ENCODE results near the gene MYLK2. TPM values are rescaled to one million over a fixed set of nuclear protein-coding genes. Genes with fewer than 3 reads are reported as not detected.
A peak's percentile ranks its signal among the peaks of the same experiment; 100 is the strongest.

Gene MYLK2
- total and polyA plus RNA-seq, 2 donors (not counting 1 experiment from before 2014, with no cell fraction given): under 0.01 TPM; not detected in 1

DNA sequence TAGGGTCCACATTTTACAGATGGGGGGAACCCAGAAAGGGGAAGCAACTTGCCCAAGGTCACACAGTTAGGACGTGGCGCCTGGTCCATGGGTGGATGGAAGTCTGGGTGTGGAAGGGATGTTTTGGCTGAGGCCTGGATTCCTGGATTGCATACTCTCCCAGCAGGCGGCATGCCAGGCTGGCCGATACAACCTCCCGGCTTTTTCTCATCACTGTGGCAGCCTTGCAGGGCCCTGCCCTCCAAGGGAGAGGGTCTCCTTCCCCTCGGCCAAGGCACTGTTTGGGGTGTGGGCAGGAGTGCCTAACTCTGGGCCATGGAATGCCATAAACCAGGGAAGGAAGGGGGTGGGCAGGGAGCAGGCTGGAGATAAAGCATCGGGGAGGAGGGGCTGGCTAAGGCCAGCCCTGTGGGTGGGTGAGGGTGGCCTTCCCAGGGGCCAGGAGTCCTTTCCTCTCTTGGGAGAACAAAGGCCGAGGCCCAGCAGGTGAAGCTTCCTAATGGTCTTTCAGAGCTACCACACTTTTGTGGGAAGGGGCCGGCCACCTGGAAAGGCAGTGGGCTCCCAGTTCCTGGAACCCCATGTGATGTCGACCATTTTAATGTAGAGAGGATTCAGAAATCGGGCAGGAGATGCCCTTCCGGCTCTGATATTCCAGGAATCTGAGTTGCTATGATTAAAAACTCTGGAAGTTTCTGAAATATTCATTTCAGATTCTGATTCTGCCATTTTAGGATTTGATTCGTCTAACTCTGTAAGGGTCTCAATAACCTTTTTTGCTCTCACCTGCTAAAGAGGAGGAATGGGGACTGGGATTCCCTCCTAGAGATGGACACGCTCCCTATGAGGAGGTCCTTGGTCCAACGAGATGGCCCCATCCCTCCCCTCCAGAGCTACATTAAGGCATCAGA lies 22.0 kb downstream of the MYLK2 start:
- no peak overlapping the region for H3K9ac ChIP-seq (ENCODE audit: insufficient read depth, low read length)
- H4K20me1 ChIP-seq (ENCODE audit: control insufficient read depth, extremely low read depth, insufficient read depth, low read length): no peaks in the 10 kb centered on the region
- no peaks in the 10 kb centered on the region for H3K36me3 ChIP-seq (ENCODE audit: control insufficient read depth, insufficient read depth, low read length)
- no peak overlapping the region for H3K27ac ChIP-seq (ENCODE audit: insufficient read depth, low read length)
- peaks cover 49% of the 10 kb centered on the region for H3K4me1 ChIP-seq (ENCODE audit: control insufficient read depth, extremely low read depth, insufficient read depth, low read length)
- H3K27me3 ChIP-seq (ENCODE audit: control insufficient read depth, insufficient read depth, low read length): no peaks in the 10 kb centered on the region
- H3K79me2 ChIP-seq (ENCODE audit: control insufficient read depth, insufficient read depth, low read length): no peaks in the 10 kb centered on the region
- no peak overlapping the region for H3K4me2 ChIP-seq (ENCODE audit: extremely low read depth, insufficient read depth, low read length)
- DNase-seq (ENCODE audit: low read depth in 2 of 2): no peak
- H2AFZ ChIP-seq (ENCODE audit: low read length): no peak overlapping the region
- TF ChIP-seq, protein P1, sequence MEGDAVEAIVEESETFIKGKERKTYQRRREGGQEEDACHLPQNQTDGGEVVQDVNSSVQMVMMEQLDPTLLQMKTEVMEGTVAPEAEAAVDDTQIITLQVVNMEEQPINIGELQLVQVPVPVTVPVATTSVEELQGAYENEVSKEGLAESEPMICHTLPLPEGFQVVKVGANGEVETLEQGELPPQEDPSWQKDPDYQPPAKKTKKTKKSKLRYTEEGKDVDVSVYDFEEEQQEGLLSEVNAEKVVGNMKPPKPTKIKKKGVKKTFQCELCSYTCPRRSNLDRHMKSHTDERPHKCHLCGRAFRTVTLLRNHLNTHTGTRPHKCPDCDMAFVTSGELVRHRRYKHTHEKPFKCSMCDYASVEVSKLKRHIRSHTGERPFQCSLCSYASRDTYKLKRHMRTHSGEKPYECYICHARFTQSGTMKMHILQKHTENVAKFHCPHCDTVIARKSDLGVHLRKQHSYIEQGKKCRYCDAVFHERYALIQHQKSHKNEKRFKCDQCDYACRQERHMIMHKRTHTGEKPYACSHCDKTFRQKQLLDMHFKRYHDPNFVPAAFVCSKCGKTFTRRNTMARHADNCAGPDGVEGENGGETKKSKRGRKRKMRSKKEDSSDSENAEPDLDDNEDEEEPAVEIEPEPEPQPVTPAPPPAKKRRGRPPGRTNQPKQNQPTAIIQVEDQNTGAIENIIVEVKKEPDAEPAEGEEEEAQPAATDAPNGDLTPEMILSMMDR (conservative IDR thresholded peaks at IDR 0.05 in 1 of 2, IDR thresholded peaks at IDR 0.05 in 1 of 2; ENCODE audit: low read depth in 1 of 2, low read length in 2 of 2): no peak
- no peak for TF ChIP-seq EZH2 (IDR thresholded peaks at IDR 0.05; ENCODE audit: low read length, missing control alignments)
- no peaks in the 10 kb centered on the region for H3K9me3 ChIP-seq (ENCODE audit: control insufficient read depth, insufficient read depth, low read depth, low read length)
- H3K4me3 ChIP-seq (replicated peaks in 1 of 4; ENCODE audit: control extremely low read depth in 1 of 4, insufficient read depth in 1 of 4, low read depth in 3 of 4, low read length in 4 of 4): no peak overlapping the region

DNA sequence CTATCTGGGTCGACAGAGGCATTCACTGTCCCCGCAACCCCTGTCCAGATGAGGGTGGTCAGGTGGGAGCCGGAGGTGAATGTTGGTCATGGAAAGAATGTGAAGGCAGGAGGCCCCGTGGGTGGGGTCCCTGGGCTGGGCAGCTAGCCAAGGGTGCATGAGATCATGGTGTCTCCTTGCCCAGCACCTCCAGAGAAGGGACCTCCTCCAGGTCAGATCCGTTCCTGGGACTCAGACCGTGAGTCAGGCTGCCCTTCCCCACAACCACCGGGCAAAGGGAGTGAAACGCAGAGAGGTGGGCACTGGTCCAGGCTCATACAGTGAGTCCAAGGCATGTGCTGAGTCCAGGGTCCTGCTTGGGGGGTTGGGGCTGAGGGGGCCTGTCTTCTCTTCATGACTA lies 22.8 kb downstream of the MYLK2 start:
- peak; percentile 53 to 87 for DNase-seq (ENCODE audit: low read depth in 2 of 2)
- Histone ChIP-seq H3K9ac (ENCODE audit: insufficient read depth, low read length) (no peak overlapping the region), H3K9me3 (ENCODE audit: control insufficient read depth, insufficient read depth, low read depth, low read length) (no peaks in the 10 kb centered on the region), H3K4me2 (ENCODE audit: extremely low read depth, insufficient read depth, low read length) (peak overlapping the region; percentile 62), H3K79me2 (ENCODE audit: control insufficient read depth, insufficient read depth, low read length) (no peaks in the 10 kb centered on the region), H3K4me1 (ENCODE audit: control insufficient read depth, extremely low read depth, insufficient read depth, low read length) (peaks cover 42% of the 10 kb centered on the region), H2AFZ (ENCODE audit: low read length) (no peak overlapping the region), H3K27ac (ENCODE audit: insufficient read depth, low read length) (peak overlapping the region; percentile 11), H3K36me3 (ENCODE audit: control insufficient read depth, insufficient read depth, low read length) (no peaks in the 10 kb centered on the region), H3K27me3 (ENCODE audit: control insufficient read depth, insufficient read depth, low read length) (no peaks in the 10 kb centered on the region), H4K20me1 (ENCODE audit: control insufficient read depth, extremely low read depth, insufficient read depth, low read length) (no peaks in the 10 kb centered on the region), H3K4me3 (replicated peaks in 1 of 4; ENCODE audit: control extremely low read depth in 1 of 4, insufficient read depth in 1 of 4, low read depth in 3 of 4, low read length in 4 of 4) (no peak overlapping the region)
- TF ChIP-seq, protein P1 (conservative IDR thresholded peaks at IDR 0.05 in 1 of 2, IDR thresholded peaks at IDR 0.05 in 1 of 2; ENCODE audit: low read depth in 1 of 2, low read length in 2 of 2): no peak
- no peak for TF ChIP-seq EZH2 (IDR thresholded peaks at IDR 0.05; ENCODE audit: low read length, missing control alignments)

DNA sequence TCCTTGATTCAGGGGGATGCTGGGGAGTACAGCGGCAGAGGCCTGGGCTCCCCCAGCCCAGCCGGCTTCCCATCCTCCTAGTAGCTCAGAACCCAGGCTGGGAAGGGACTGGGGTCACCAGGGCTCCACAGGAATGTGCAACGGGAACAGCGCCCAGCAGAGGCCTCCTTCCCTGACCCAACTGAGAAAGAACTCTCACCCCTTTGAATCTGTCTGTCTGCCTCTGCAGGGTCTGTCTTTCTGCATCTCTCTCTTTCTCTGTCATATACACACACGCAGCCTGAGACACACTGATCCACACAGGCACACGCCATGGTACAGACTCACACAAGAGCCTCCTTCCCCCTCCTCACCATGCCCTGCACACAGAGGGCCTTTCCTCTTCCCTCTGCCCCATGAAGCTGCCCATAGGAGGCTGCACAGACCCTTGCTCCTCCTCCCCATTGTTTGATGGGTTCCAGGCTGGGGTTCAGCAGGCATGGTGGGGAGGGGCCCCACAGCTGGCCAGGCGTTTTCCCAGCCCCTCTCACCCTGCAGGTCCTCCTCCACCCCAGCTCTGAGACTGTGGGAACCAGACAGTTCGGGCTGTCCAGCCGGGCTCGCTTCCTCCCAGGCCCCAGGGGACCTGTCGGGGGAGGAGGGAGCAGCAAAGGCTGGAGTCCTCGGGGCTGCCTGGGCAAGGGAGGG lies 23.5 kb downstream of the MYLK2 start:
- H3K9me3 ChIP-seq (ENCODE audit: control insufficient read depth, insufficient read depth, low read depth, low read length): no peaks in the 10 kb centered on the region
- TF ChIP-seq EZH2 (IDR thresholded peaks at IDR 0.05; ENCODE audit: low read length, missing control alignments): no peak
- TF ChIP-seq, protein P1 (conservative IDR thresholded peaks at IDR 0.05 in 1 of 2, IDR thresholded peaks at IDR 0.05 in 1 of 2; ENCODE audit: low read depth in 1 of 2, low read length in 2 of 2): no peak
- no peak overlapping the region for H2AFZ ChIP-seq (ENCODE audit: low read length)
- H3K36me3 ChIP-seq (ENCODE audit: control insufficient read depth, insufficient read depth, low read length): no peaks in the 10 kb centered on the region
- no peaks in the 10 kb centered on the region for H4K20me1 ChIP-seq (ENCODE audit: control insufficient read depth, extremely low read depth, insufficient read depth, low read length)
- peaks cover 2% of the 10 kb centered on the region for H3K27me3 ChIP-seq (ENCODE audit: control insufficient read depth, insufficient read depth, low read length)
- peak overlapping the region; percentile 11 for H3K27ac ChIP-seq (ENCODE audit: insufficient read depth, low read length)
- no peaks in the 10 kb centered on the region for H3K79me2 ChIP-seq (ENCODE audit: control insufficient read depth, insufficient read depth, low read length)
- H3K4me1 ChIP-seq (ENCODE audit: control insufficient read depth, extremely low read depth, insufficient read depth, low read length): peaks cover 36% of the 10 kb centered on the region
- DNase-seq (ENCODE audit: low read depth in 2 of 2): peak; percentile 71 to 74
- H3K9ac ChIP-seq (ENCODE audit: insufficient read depth, low read length): no peak overlapping the region
- H3K4me2 ChIP-seq (ENCODE audit: extremely low read depth, insufficient read depth, low read length): peak overlapping the region; percentile 62
- H3K4me3 ChIP-seq (replicated peaks in 1 of 4; ENCODE audit: control extremely low read depth in 1 of 4, insufficient read depth in 1 of 4, low read depth in 3 of 4, low read length in 4 of 4): no peak overlapping the region
